ENCODE measurements around the gene C11orf21.
"Not testable (repeated sequence)": the region's sequence is repeated elsewhere in the genome, so short reads cannot be mapped to it uniquely, and the experiment has no call there.

C11orf21 gene

GRCh38 chr11:2295971-2296912 lies 5.5 kb downstream of the C11orf21 start:
- no peak for DNase-seq

- DNase-seq, result no peak
These were observed 6.8 kb downstream of the C11orf21 start for GRCh38 chr11:2294926-2295290.

- DNase-seq, result no peak
These were observed 7.5 kb downstream of the C11orf21 start for GRCh38 chr11:2293984-2294925.

GRCh38 chr11:2293531-2293971 lies 8.2 kb downstream of the C11orf21 start:
- DNase-seq, result no peak

GRCh38 chr11:2290351-2290841 lies 11.3 kb downstream of the C11orf21 start:
- no peak for DNase-seq

GRCh38 chr11:2289859-2290258 lies 11.9 kb downstream of the C11orf21 start:
- no peak for DNase-seq

GRCh38 chr11:2289350-2289749 lies 12.4 kb downstream of the C11orf21 start:
- DNase-seq, result no peak

GRCh38 chr11:2287091-2287490 lies 14.6 kb downstream of the C11orf21 start:
- DNase-seq, result no peak

- DNase-seq, result not testable (repeated sequence)
These were observed 15.4 kb downstream of the C11orf21 start for GRCh38 chr11:2286350-2286749.

- DNase-seq, result no peak
These were observed 21.5 kb downstream of the C11orf21 start for GRCh38 chr11:2280208-2280607.

- DNase-seq, result no peak
These were observed 23.7 kb downstream of the C11orf21 start for GRCh38 chr11:2277933-2278523.

GRCh38 chr11:2277008-2277346 lies 24.7 kb downstream of the C11orf21 start:
- no peak for DNase-seq

GRCh38 chr11:2276280-2277007 lies 25.3 kb downstream of the C11orf21 start:
- no peak for DNase-seq

- DNase-seq, result no peak
These were observed 26.1 kb downstream of the C11orf21 start for GRCh38 chr11:2275334-2276279.

GRCh38 chr11:2273771-2274170 lies 27.9 kb downstream of the C11orf21 start:
- no peak for DNase-seq

GRCh38 chr11:2273311-2273710 lies 28.4 kb downstream of the C11orf21 start:
- DNase-seq, result no peak

GRCh38 chr11:2272946-2273280 lies 28.8 kb downstream of the C11orf21 start:
- DNase-seq, result no peak

GRCh38 chr11:2272228-2272945 lies 29.3 kb downstream of the C11orf21 start:
- no peak for DNase-seq

- no peak for DNase-seq
These were observed 30.1 kb downstream of the C11orf21 start for GRCh38 chr11:2271327-2272227.

- DNase-seq, result peak; percentile 35
These were observed 30.7 kb downstream of the C11orf21 start for GRCh38 chr11:2271077-2271326.
